ENCODE data around the gene RAB17. TPM values are rescaled to one million over a fixed set of nuclear protein-coding genes. Genes with fewer than 3 reads are reported as not detected.

The RAB17 gene
- total and polyA plus RNA-seq, 3 experiments from 2014 or later, result not detected

DNA sequence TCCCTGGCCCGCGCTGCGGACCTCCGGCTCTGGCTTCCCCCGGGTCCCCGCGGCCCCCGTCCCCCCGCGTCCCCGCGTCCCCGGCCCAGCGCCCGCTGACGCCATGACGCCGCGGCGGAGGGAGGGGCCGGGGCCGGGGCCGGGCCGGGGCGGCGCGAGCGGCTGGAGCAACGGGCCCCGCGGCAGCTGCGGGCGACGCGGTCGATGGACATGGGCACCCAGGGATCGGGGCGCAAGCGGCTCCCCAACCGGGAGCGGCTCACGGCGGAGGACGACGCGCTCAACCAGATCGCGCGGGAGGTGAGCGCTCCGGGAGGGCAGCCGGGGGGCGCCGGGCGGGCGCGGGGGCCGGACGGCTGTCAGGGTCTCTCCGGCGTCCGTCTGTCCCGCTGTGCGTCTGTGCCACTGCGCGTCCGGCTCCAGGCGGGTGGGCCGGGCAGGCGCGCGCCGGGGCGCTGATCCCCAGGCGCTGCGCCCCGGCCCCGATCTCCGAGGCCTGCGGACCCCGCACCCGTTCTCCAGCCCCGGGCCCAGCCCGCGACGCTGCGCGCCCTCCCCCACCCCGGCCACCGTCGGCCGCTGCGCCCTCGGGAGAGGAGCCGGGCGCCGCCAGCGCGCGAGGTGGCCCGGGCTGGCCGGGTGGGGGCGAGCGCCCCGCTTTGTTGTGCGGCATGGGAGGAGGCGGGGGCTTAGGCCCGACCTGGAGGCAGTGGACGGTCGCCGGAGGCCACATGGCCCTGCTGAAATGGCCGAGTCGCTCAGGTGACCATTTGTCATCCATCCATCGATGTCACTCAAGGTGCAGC is 37.1 kb upstream of the RAB17 start, which contains the start of gene LRRFIP1:
LRRFIP1 (plus strand) TSS at position 147 of the 806 bp plus-strand sequence; CDS start at position 205, 58 bp downstream.
- Mint-ChIP-seq H3K27me3 (peaks cover 31 to 64% of the 10 kb centered on the region in 2 donors), H3K27ac (peak within 1 kb of the TSS in 5 of 8 donors; percentile 14 to 74 (median 46)), H3K36me3 (peaks cover 0 to 2% (median 0%) of the 10 kb centered on the region in 3 donors), H3K4me1 (peaks cover 5 to 19% (median 19%) of the 10 kb centered on the region in 3 donors), H3K4me3 (peak within 1 kb of the TSS; percentile 54 to 92 (median 81)), H3K9me3 (no peaks in the 10 kb centered on the region)
- peak within 1 kb of the TSS; percentile 45 for H3K4me3 ChIP-seq (ENCODE audit: low read length)
- no peak within 1 kb of the TSS for H3K27ac ChIP-seq (ENCODE audit: low read depth, low read length)
- peaks cover 5% of the 10 kb centered on the region for H3K4me1 ChIP-seq (ENCODE audit: insufficient read depth, low read length)
- peak in 1 of 5 donors; percentile 30 for DNase-seq
- no peaks in the 10 kb centered on the region for H3K9me3 ChIP-seq (ENCODE audit: low read length)
- ChIA-PET CTCF (no interaction called here), POLR2A (no interaction called here)
- H3K27me3 ChIP-seq (ENCODE audit: insufficient read depth, low read length, poor library complexity, severe bottlenecking), result peaks cover 7% of the 10 kb centered on the region
- H3K36me3 ChIP-seq (ENCODE audit: insufficient read depth, low read length), result no peaks in the 10 kb centered on the region

DNA sequence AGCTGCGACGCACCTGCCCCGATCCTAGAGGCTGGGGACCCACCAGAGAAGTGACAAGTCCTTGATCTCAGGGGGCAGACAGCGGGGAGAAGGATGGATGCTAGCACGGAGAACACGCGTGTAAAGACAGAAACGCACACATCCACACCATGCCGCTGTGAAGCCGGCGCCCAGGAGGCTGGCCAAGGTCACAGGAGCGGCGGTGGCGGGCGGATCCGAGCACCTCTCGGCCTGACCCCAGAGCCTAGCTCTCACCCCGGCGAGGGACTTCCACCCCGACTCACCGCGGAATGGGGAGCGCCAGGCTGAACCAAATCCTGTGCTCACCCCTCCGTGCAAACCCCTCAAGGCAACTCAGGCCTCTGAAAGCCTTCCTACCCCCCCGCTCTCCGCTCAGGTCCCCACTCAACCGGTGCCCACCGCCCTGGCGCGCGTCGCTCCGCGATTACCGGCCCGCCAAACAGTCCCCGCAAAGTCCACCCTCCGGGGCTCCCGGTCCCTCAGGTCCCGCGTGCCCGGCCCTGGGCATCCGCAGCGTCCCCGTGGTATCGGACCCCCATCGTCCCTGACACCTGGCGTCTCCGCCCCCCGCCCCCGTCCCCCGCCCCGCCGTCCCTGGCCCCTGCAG is 36.4 kb upstream of the RAB17 start:
- no peaks in the 10 kb centered on the region for H3K36me3 ChIP-seq (ENCODE audit: insufficient read depth, low read length)
- POLR2A ChIA-PET, result no interaction called here
- H3K27me3 Mint-ChIP-seq, result peaks cover 30 to 60% of the 10 kb centered on the region in 2 donors
- no peak overlapping the region for H3K4me3 ChIP-seq (ENCODE audit: low read length)
- H3K4me1 ChIP-seq (ENCODE audit: insufficient read depth, low read length), result peaks cover 5% of the 10 kb centered on the region
- CTCF ChIA-PET, result interaction anchor here (1.2 kb wide), 1 partner anchor 10 kb away, joined by 3 read pairs; no protein-coding TSS in a partner anchor
- peak in 1 of 5 donors; percentile 28 for DNase-seq
- peak overlapping the region in 3 of 8 donors; percentile 14 to 57 (median 46) for H3K27ac Mint-ChIP-seq
- no peaks in the 10 kb centered on the region for H3K9me3 ChIP-seq (ENCODE audit: low read length)
- H3K27ac ChIP-seq (ENCODE audit: low read depth, low read length), result no peak overlapping the region
- peaks cover 5 to 19% (median 19%) of the 10 kb centered on the region in 3 donors for H3K4me1 Mint-ChIP-seq
- H3K9me3 Mint-ChIP-seq, result no peaks in the 10 kb centered on the region
- peaks cover 3% of the 10 kb centered on the region for H3K27me3 ChIP-seq (ENCODE audit: insufficient read depth, low read length, poor library complexity, severe bottlenecking)
- peak overlapping the region; percentile 54 to 89 (median 74) for H3K4me3 Mint-ChIP-seq
- no peaks in the 10 kb centered on the region for H3K36me3 Mint-ChIP-seq

DNA sequence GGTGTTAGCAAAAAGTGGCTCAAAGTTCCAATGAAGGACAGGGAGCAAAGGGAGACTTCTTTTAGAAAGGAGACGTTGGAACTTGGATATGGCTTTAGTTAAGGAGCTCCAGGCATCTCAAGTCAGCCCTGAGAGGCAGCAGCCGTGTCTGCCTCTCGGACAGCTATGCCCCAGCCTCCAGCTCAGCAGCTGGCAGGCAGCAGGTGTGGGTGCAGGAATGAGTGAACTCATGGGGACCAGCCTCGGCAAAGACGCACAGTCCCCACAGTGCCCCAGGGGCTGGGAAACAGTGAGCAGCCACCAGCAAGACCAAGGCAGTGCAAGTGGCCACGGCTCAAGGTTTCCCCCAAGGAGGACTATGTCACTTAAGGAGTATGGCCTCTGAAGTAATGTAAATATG is 35.2 kb upstream of the RAB17 start:
- Histone ChIP-seq H3K4me1 (ENCODE audit: insufficient read depth, low read length) (peaks cover 5% of the 10 kb centered on the region), H3K9me3 (ENCODE audit: low read length) (no peaks in the 10 kb centered on the region), H3K27me3 (ENCODE audit: insufficient read depth, low read length, poor library complexity, severe bottlenecking) (peaks cover 3% of the 10 kb centered on the region), H3K36me3 (ENCODE audit: insufficient read depth, low read length) (no peaks in the 10 kb centered on the region), H3K4me3 (ENCODE audit: low read length) (no peak overlapping the region), H3K27ac (ENCODE audit: low read depth, low read length) (no peak overlapping the region)
- ChIA-PET POLR2A (no interaction called here), CTCF (interaction anchor here (0.8 to 1.2 kb wide), 2 partner anchors 11 to 119 kb away, joined by 3 to 4 read pairs; no protein-coding TSS in a partner anchor)
- peaks cover 26 to 51% of the 10 kb centered on the region in 2 donors for H3K27me3 Mint-ChIP-seq
- peak overlapping the region in 1 of 8 donors; percentile 42 for H3K27ac Mint-ChIP-seq
- no peaks in the 10 kb centered on the region for H3K9me3 Mint-ChIP-seq
- no peaks in the 10 kb centered on the region for H3K36me3 Mint-ChIP-seq
- H3K4me1 Mint-ChIP-seq, result peaks cover 5 to 19% (median 19%) of the 10 kb centered on the region in 3 donors
- H3K4me3 Mint-ChIP-seq, result peak overlapping the region; percentile 54 to 89 (median 74)
- DNase-seq, result no peak

DNA sequence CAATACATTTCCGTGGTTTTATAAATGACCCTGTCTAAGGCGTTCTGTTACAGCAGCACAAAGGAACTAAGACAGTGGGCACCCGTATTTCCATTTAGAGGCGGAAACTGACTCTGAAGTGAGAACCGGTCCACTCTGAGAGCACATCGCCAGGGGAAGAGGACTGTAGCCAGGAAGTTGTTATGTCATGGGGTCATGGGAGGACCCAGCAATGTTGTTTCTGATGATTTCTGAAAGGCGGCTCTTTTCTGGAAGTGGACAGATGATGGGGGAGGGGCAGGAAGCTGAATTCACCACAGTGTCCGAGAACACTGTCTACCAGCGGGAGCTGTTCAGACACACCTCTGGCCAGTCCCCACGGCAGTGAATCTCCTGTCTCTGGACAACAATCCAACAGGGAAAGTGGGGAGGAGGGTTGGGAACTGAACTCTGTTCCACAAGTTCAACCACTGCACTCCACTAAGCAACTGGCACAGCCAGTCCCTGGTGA is 34.7 kb upstream of the RAB17 start:
- Mint-ChIP-seq H3K36me3 (no peaks in the 10 kb centered on the region), H3K4me1 (peaks cover 5 to 19% (median 19%) of the 10 kb centered on the region in 3 donors), H3K9me3 (no peaks in the 10 kb centered on the region), H3K4me3 (peak overlapping the region in 5 of 7 donors; percentile 40 to 76 (median 54)), H3K27me3 (peaks cover 25 to 48% of the 10 kb centered on the region in 2 donors), H3K27ac (peak overlapping the region in 1 of 8 donors; percentile 38)
- peaks cover 5% of the 10 kb centered on the region for H3K4me1 ChIP-seq (ENCODE audit: insufficient read depth, low read length)
- DNase-seq, result no peak
- H3K36me3 ChIP-seq (ENCODE audit: insufficient read depth, low read length), result no peaks in the 10 kb centered on the region
- CTCF ChIA-PET, result interaction anchor here (1.5 kb wide), 1 partner anchor 120 kb away, joined by 4 read pairs; no protein-coding TSS in a partner anchor
- no peak overlapping the region for H3K27ac ChIP-seq (ENCODE audit: low read depth, low read length)
- H3K27me3 ChIP-seq (ENCODE audit: insufficient read depth, low read length, poor library complexity, severe bottlenecking), result peaks cover 3% of the 10 kb centered on the region
- POLR2A ChIA-PET, result no interaction called here
- H3K4me3 ChIP-seq (ENCODE audit: low read length), result no peak overlapping the region
- H3K9me3 ChIP-seq (ENCODE audit: low read length), result no peaks in the 10 kb centered on the region

DNA sequence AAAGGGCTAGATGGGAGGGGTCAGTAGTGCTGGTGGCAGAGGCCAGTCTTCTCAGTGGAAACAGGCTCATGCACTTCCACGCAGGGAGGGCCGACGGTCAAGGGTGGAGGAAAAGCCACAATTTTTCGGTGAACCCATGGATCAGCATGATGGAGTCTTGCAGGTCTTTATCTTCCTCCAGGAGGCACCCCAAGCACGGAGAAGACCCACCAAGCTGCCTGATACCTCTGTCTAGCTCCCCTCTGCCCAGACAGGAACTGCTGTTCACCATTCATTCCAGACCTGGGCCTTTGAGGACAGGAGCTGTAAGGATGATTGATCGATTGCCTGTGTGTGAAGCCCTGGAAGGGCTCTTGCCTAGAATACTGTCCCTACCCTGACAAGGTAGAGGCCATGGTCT is 34.0 kb upstream of the RAB17 start:
- H3K27me3 ChIP-seq (ENCODE audit: insufficient read depth, low read length, poor library complexity, severe bottlenecking), result peaks cover 3% of the 10 kb centered on the region
- POLR2A ChIA-PET, result no interaction called here

DNA sequence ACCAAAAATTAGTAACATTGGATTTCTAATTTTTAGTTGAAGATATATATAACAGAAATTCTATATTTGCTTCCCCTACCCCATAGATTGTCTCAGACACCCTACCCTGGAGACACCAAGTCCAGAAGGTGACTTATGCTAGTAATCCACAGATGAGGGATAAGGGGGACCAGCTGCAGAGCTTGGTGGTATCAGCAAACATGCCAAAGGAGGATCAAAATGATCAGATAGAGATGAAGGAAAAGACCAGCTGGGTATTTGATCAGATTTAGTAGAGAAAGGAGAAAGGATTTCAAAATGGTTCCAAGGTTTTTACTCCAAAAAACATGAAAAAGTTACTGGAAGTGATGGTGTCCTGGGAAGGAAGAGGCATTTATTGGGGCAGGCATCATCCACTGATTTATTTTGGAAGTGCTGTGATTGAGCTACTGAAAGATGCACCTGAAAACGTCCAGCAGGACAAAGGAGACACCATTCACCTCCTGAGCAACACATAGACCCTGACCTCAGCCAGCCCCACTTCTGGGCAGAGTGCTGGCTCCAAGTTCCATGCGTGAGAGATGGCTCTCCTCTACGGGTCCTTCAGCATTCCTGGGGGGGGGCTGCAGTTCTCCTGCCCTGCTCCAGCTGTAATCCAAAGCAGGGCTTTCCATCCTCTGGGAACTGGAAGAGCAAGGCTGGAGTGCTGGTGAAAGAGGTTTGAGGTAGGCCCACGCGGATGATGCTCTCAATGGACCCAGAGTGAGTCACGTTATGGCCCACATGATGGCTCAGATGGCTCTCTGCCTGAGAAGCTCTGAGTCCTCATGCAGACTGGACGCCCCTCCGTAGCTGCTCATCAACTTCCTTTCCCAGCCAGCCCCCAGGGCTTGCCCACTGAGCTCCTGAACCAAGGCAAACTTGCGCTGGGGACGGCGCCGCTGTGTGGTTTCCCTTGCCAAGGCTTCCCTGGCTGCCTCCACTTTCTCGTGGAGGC is 33.2 kb upstream of the RAB17 start:
- POLR2A ChIA-PET, result no interaction called here
- H3K9me3 Mint-ChIP-seq, result no peaks in the 10 kb centered on the region

More for the DNA sequence above, 34.0 kb upstream of the RAB17 start:
- H3K27ac ChIP-seq (ENCODE audit: low read depth, low read length), result no peak overlapping the region
- Mint-ChIP-seq H3K4me3 (no peak overlapping the region), H3K27ac (peak overlapping the region in 1 of 8 donors; percentile 54), H3K36me3 (no peaks in the 10 kb centered on the region), H3K4me1 (peaks cover 5 to 19% (median 19%) of the 10 kb centered on the region in 3 donors), H3K27me3 (peaks cover 19 to 41% of the 10 kb centered on the region in 2 donors), H3K9me3 (no peaks in the 10 kb centered on the region)
- peaks cover 5% of the 10 kb centered on the region for H3K4me1 ChIP-seq (ENCODE audit: insufficient read depth, low read length)
- no peaks in the 10 kb centered on the region for H3K9me3 ChIP-seq (ENCODE audit: low read length)
- no peaks in the 10 kb centered on the region for H3K36me3 ChIP-seq (ENCODE audit: insufficient read depth, low read length)
- no peak overlapping the region for H3K4me3 ChIP-seq (ENCODE audit: low read length)
- DNase-seq, result no peak
- CTCF ChIA-PET, result interaction anchor here (1.5 kb wide), 1 partner anchor 121 kb away, joined by 4 read pairs; no protein-coding TSS in a partner anchor

DNA sequence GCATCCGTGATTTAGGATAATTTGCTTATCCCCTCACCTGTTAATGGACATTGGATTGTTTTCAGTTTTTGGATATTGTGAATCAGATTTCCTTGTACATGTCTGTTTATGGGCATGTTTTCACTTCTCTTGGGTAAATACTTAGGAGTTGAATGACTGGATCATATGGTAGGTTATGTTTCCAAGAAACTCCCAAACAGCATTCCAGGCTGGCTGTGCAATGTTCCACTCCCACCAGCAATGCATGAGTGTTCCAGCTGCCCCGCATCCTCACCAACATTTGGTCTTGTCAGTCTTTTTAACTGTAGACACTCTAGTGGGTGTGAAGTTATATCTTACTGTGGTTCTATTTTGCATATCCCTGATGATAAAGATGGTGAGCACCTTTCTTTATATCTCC is 27.9 kb upstream of the RAB17 start:
- POLR2A ChIA-PET, result no interaction called here
- CTCF ChIA-PET, result no interaction called here
- Histone ChIP-seq H3K36me3 (ENCODE audit: insufficient read depth, low read length) (no peaks in the 10 kb centered on the region), H3K4me3 (ENCODE audit: low read length) (no peak overlapping the region), H3K9me3 (ENCODE audit: low read length) (no peaks in the 10 kb centered on the region), H3K27ac (ENCODE audit: low read depth, low read length) (no peak overlapping the region), H3K27me3 (ENCODE audit: insufficient read depth, low read length, poor library complexity, severe bottlenecking) (no peaks in the 10 kb centered on the region), H3K4me1 (ENCODE audit: insufficient read depth, low read length) (peaks cover 19% of the 10 kb centered on the region)
- no peak for DNase-seq
- H3K27me3 Mint-ChIP-seq, result peaks cover 5 to 14% of the 10 kb centered on the region in 2 donors
- H3K4me1 Mint-ChIP-seq, result peaks cover 12 to 17% (median 15%) of the 10 kb centered on the region in 3 donors
- H3K36me3 Mint-ChIP-seq, result no peaks in the 10 kb centered on the region
- H3K27ac Mint-ChIP-seq, result peak overlapping the region in 1 of 8 donors; percentile 29
- H3K4me3 Mint-ChIP-seq, result no peak overlapping the region
- H3K9me3 Mint-ChIP-seq, result no peaks in the 10 kb centered on the region

More for the DNA sequence above, 33.2 kb upstream of the RAB17 start:
- Histone ChIP-seq H3K4me3 (ENCODE audit: low read length) (no peak overlapping the region), H3K9me3 (ENCODE audit: low read length) (no peaks in the 10 kb centered on the region), H3K27me3 (ENCODE audit: insufficient read depth, low read length, poor library complexity, severe bottlenecking) (peaks cover 3% of the 10 kb centered on the region), H3K4me1 (ENCODE audit: insufficient read depth, low read length) (peaks cover 5% of the 10 kb centered on the region), H3K36me3 (ENCODE audit: insufficient read depth, low read length) (no peaks in the 10 kb centered on the region), H3K27ac (ENCODE audit: low read depth, low read length) (no peak overlapping the region)
- Mint-ChIP-seq H3K27me3 (peaks cover 16 to 36% of the 10 kb centered on the region in 2 donors), H3K36me3 (no peaks in the 10 kb centered on the region), H3K4me1 (peaks cover 5 to 17% (median 16%) of the 10 kb centered on the region in 3 donors), H3K27ac (peak overlapping the region in 1 of 8 donors; percentile 54), H3K4me3 (peak overlapping the region in 1 of 7 donors; percentile 28)
- CTCF ChIA-PET, result interaction anchor here (1.5 kb wide), 1 partner anchor 122 kb away, joined by 4 read pairs; no protein-coding TSS in a partner anchor
- no peak for DNase-seq

Measured in CD8-positive, alpha-beta memory T cell (primary cell).